ENCODE measurements around the gene EFCAB11.

- TF ChIP-seq CTCF (IDR thresholded peaks at IDR 0.05) (no peak), EP300 (IDR thresholded peaks at IDR 0.05) (no peak), POLR2A (IDR thresholded peaks at IDR 0.05) (no peak)
These were observed 34.5 kb downstream of the EFCAB11 start for GRCh38 chr14:89920056-89920455.

Data from gastroesophageal sphincter (tissue), 3 donors.